Endodermal cell (in vitro differentiated cells): Measurements from ENCODE around the gene TBXT. TPM values are rescaled to one million over a fixed set of nuclear protein-coding genes. Genes with fewer than 3 reads are reported as not detected.

ENCODE experiments used
- DNase-seq: peaks from one replicate; pipeline ENCODE4 v3.0.0-alpha.2; 2017
- H3K27ac ChIP-seq: 2 replicates; pipeline ENCODE4 v1.5.1; 2013; ENCODE audit warnings: mild to moderate bottlenecking, low read depth, low read length, moderate library complexity
- H3K27me3 ChIP-seq: 2 replicates; pipeline ENCODE4 v1.6.1; 2013; ENCODE audit warnings: mild to moderate bottlenecking, low read length, moderate library complexity; ENCODE audit not compliant: insufficient read depth, control insufficient read depth, poor library complexity, severe bottlenecking
- H3K36me3 ChIP-seq: 2 replicates; pipeline ENCODE4 v1.7.0; 2013; ENCODE audit warnings: mild to moderate bottlenecking, low read length, moderate library complexity; ENCODE audit not compliant: control insufficient read depth, insufficient read depth
- H3K4me1 ChIP-seq: one replicate; pipeline ENCODE4 v1.7.0; 2013; ENCODE audit warnings: low read length; ENCODE audit not compliant: control insufficient read depth, insufficient read depth
- H3K4me3 ChIP-seq: 2 replicates; pipeline ENCODE4 v1.5.1; 2013; ENCODE audit warnings: mild to moderate bottlenecking, low read length, moderate library complexity
- H3K9ac ChIP-seq: 2 replicates; pipeline ENCODE4 v1.6.1; 2013; ENCODE audit warnings: mild to moderate bottlenecking, low read length, moderate library complexity; ENCODE audit not compliant: poor library complexity, severe bottlenecking; ENCODE audit errors: extremely low read depth
- H3K9me3 ChIP-seq: 2 replicates; pipeline ENCODE4 v1.6.1; 2013; ENCODE audit warnings: mild to moderate bottlenecking, low read length, moderate library complexity; ENCODE audit not compliant: control insufficient read depth
- H3K27ac Mint-ChIP-seq: 2 replicates; pipeline ENCODE4 v1.8.0; 2020; ENCODE audit warnings: mixed read lengths
- H3K27me3 Mint-ChIP-seq: 2 replicates; pipeline ENCODE4 v1.8.0; 2021; ENCODE audit warnings: mild to moderate bottlenecking, mixed read lengths; ENCODE audit not compliant: insufficient read depth
- H3K36me3 Mint-ChIP-seq: 2 replicates; pipeline ENCODE4 v1.8.0; 2020; ENCODE audit warnings: low read depth, mixed read lengths
- H3K4me1 Mint-ChIP-seq: 2 replicates; pipeline ENCODE4 v1.8.0; 2020; ENCODE audit warnings: mixed read lengths
- H3K4me3 Mint-ChIP-seq: 2 replicates; pipeline ENCODE4 v1.8.0; 2020; ENCODE audit warnings: mild to moderate bottlenecking, moderate library complexity, mixed read lengths
- H3K9me3 Mint-ChIP-seq: 2 replicates; pipeline ENCODE4 v1.8.0; 2020; ENCODE audit warnings: mild to moderate bottlenecking, mixed read lengths
- CTCF ChIP-seq: fragments of 200-600 bp; sonication (generic); conservative IDR thresholded peaks from 2 replicates; pipeline ENCODE4 v1.5.0; 2021; ENCODE audit warnings: antibody characterized with exemption, mild to moderate bottlenecking
- WGBS, 2 experiments: methylation state at CpG; one replicate each; pipeline versions ENCODE4 v1.1.5 to v1.1.7; 2013; ENCODE audit warnings: missing lambda C conversion rate in 2 of 2, mixed read lengths in 1 of 2; ENCODE audit not compliant: insufficient coverage in 1 of 2, insufficient read length in 1 of 2; 5-methylcytosine and 5-hydroxymethylcytosine counted together
- total RNA-seq, 2 donors: library from RNA; stranded (reverse); fragmentation: NEBNext Ultra II Directional in 1 of 2; extraction: Animal tissue kit (Norgen Biotek cat#: 25700) in 1 of 2; gene quantifications; 2 replicates in 1 of 2; 3 replicates in 1 of 2; pipeline ENCODE4 v1.2.1, GENCODE V29; 2021

The TBXT gene
- total RNA-seq, 2 donors from 2014 or later, result 2.3 TPM

GRCh38 chr6:166172546-166172945 is 4.9 kb upstream of the TBXT start:
- Histone ChIP-seq H3K27me3 (peaks cover 49% of the 10 kb centered on the region), H3K4me3 (no peak overlapping the region), H3K36me3 (no peaks in the 10 kb centered on the region), H3K9ac (no peak overlapping the region), H3K9me3 (no peaks in the 10 kb centered on the region), H3K4me1 (peaks cover 2% of the 10 kb centered on the region), H3K27ac (no peak overlapping the region)
- 80% methylated on average over 3 of the region's 3 CpGs; no CpG with 5 or more reads in 1 of the 2 experiments for WGBS, 2 experiments
- no peak for DNase-seq
- no peak overlapping the region for H3K27ac Mint-ChIP-seq
- TF ChIP-seq CTCF, result no peak
- H3K27me3 Mint-ChIP-seq, result peaks cover 7% of the 10 kb centered on the region
- H3K9me3 Mint-ChIP-seq, result peaks cover 11% of the 10 kb centered on the region
- peaks cover 14% of the 10 kb centered on the region for H3K4me1 Mint-ChIP-seq
- no peaks in the 10 kb centered on the region for H3K36me3 Mint-ChIP-seq
- H3K4me3 Mint-ChIP-seq, result no peak overlapping the region

GRCh38 chr6:166169549-166170421 is 2.1 kb upstream of the TBXT start:
- Histone ChIP-seq H3K36me3 (no peaks in the 10 kb centered on the region), H3K9ac (no peak overlapping the region), H3K4me3 (peak overlapping the region; percentile 81), H3K27me3 (peaks cover 77% of the 10 kb centered on the region), H3K4me1 (peaks cover 2% of the 10 kb centered on the region), H3K9me3 (no peaks in the 10 kb centered on the region), H3K27ac (no peak overlapping the region)
- Mint-ChIP-seq H3K27ac (no peak overlapping the region), H3K4me1 (peaks cover 27% of the 10 kb centered on the region), H3K27me3 (peaks cover 30% of the 10 kb centered on the region), H3K4me3 (peak overlapping the region; percentile 70), H3K9me3 (peaks cover 11% of the 10 kb centered on the region), H3K36me3 (no peaks in the 10 kb centered on the region)
- DNase-seq, result peak; percentile 71
- 11% methylated on average over 32 to 41 of the region's 41 CpGs for WGBS, 2 experiments
- TF ChIP-seq CTCF, result no peak

- TF ChIP-seq CTCF, result no peak
- Mint-ChIP-seq H3K4me3 (peak overlapping the region; percentile 70), H3K9me3 (peaks cover 11% of the 10 kb centered on the region), H3K27me3 (peaks cover 39% of the 10 kb centered on the region), H3K4me1 (peaks cover 27% of the 10 kb centered on the region), H3K27ac (no peak overlapping the region), H3K36me3 (no peaks in the 10 kb centered on the region)
- Histone ChIP-seq H3K4me3 (peak overlapping the region; percentile 81), H3K36me3 (no peaks in the 10 kb centered on the region), H3K9me3 (no peaks in the 10 kb centered on the region), H3K27ac (no peak overlapping the region), H3K27me3 (peaks cover 86% of the 10 kb centered on the region), H3K9ac (no peak overlapping the region), H3K4me1 (peaks cover 2% of the 10 kb centered on the region)
- peak; percentile 72 for DNase-seq
- WGBS, 2 experiments, result 0 to 2% methylated on average over 26 to 65 of the region's 65 CpGs
Measured at GRCh38 chr6:166168616-166169548, 1.2 kb upstream of the TBXT start.
